Frontal cortex (tissue), 4 donors: ENCODE measurements around the gene C10orf71. TPM values are rescaled to one million over a fixed set of nuclear protein-coding genes. Genes with fewer than 3 reads are reported as not detected.

Source experiments
- DNase-seq, 2 donors: peaks; one replicate each; pipeline ENCODE4 v3.0.0; 2012; ENCODE audit warnings: low spot score in 2 of 2
- FAIRE-seq: peaks from 2 replicates; lab custom pipeline; 2012; peaks lifted over from hg19 to GRCh38; lab: Jason Lieb, UNC
- total RNA-seq: library from RNA; depleted of rRNA; stranded (reverse); fragments of >200 nt; gene quantifications from one replicate; pipeline ENCODE4 v1.2.3, GENCODE V29; 2014
- donor health status: control.
- donor health status: control.
- donor health status: control.

C10orf71 gene
- total RNA-seq, 1 donor from 2014 or later, result not detected

- DNase-seq (no peak), FAIRE-seq (no peak)
These were observed 67.5 kb downstream of the C10orf71 start for GRCh38 chr10:49366460-49366859.

- DNase-seq, result no peak
- no peak for FAIRE-seq
These were observed 68.6 kb downstream of the C10orf71 start for GRCh38 chr10:49367600-49367999.

GRCh38 chr10:49368256-49368655 is 69.3 kb downstream of the C10orf71 start:
- no peak for FAIRE-seq
- DNase-seq, result no peak

GRCh38 chr10:49369216-49370162 is 70.5 kb downstream of the C10orf71 start:
- FAIRE-seq, result no peak
- DNase-seq, result no peak

- DNase-seq (no peak), FAIRE-seq (no peak)
These were observed 71.5 kb downstream of the C10orf71 start for GRCh38 chr10:49370326-49371100.

GRCh38 chr10:49371967-49372366 is 73.0 kb downstream of the C10orf71 start:
- FAIRE-seq, result no peak
- no peak for DNase-seq

GRCh38 chr10:49373361-49373760 is 74.4 kb downstream of the C10orf71 start:
- FAIRE-seq (no peak), DNase-seq (no peak)

- FAIRE-seq (no peak), DNase-seq (no peak)
These were observed 75.8 kb downstream of the C10orf71 start for GRCh38 chr10:49374740-49375139.

GRCh38 chr10:49375611-49376010 is 76.6 kb downstream of the C10orf71 start:
- FAIRE-seq, result no peak
- no peak for DNase-seq

Other genes starting within 250 kb of the C10orf71 start
- 2.4 TPM for gene VSTM4, start 183.6 kb upstream of the C10orf71 start, total RNA-seq
- gene FAM170B, start 165.1 kb upstream of the C10orf71 start, total RNA-seq, result not detected
- 2.4 TPM for gene TMEM273, start 110.8 kb upstream of the C10orf71 start, total RNA-seq
- not detected for gene DRGX, start 96.9 kb downstream of the C10orf71 start, total RNA-seq
- 31.8 TPM for gene ERCC6, start 240.0 kb downstream of the C10orf71 start, total RNA-seq